HepG2 (cell line): ENCODE measurements around the gene CLIC4. TPM values are rescaled to one million over a fixed set of nuclear protein-coding genes. Genes with fewer than 3 reads are reported as not detected.

Source experiments
- ARHGAP35 ChIP-seq: sonication (generic); formaldehyde crosslinking; IDR thresholded peaks from 2 replicates; pipeline ENCODE4 v1.9.0; 2022; ENCODE audit warnings: mild to moderate bottlenecking, inconsistent platforms, moderate library complexity, missing genetic modification reagents, borderline replicate concordance
- EEA1 ChIP-seq: sonication (generic); formaldehyde crosslinking; IDR thresholded peaks from 2 replicates; pipeline ENCODE4 v1.5.1; 2020; ENCODE audit warnings: mild to moderate bottlenecking, missing genetic modification reagents, borderline replicate concordance
- FOXK2 ChIP-seq: fragments of 450-650 bp; IDR thresholded peaks from 2 replicates; pipeline ENCODE4 v1.6.1; 2016
- HES4 ChIP-seq: sonication (generic); formaldehyde crosslinking; IDR thresholded peaks from 2 replicates; pipeline ENCODE4 v1.9.0; 2021; ENCODE audit warnings: mild to moderate bottlenecking, missing genetic modification reagents, borderline replicate concordance
- HOXA3 ChIP-seq: sonication (generic); formaldehyde crosslinking; IDR thresholded peaks from 2 replicates; pipeline ENCODE4 v1.5.0; 2020; ENCODE audit warnings: missing genetic modification reagents
- MEF2D ChIP-seq: sonication (generic); formaldehyde crosslinking; IDR thresholded peaks from 2 replicates; pipeline ENCODE4 v1.5.1; 2020; ENCODE audit warnings: mild to moderate bottlenecking, missing genetic modification reagents
- SRF ChIP-seq: IDR thresholded peaks from 2 replicates; pipeline ENCODE4 v1.6.1; 2011; ENCODE audit warnings: mild to moderate bottlenecking, low read depth, low read length, moderate library complexity
- TOPORS ChIP-seq: sonication (generic); formaldehyde crosslinking; IDR thresholded peaks from 2 replicates; pipeline ENCODE4 v1.8.0; 2023; ENCODE audit warnings: mild to moderate bottlenecking, missing genetic modification reagents
- YY1 ChIP-seq: IDR thresholded peaks from 2 replicates; pipeline ENCODE4 v1.6.1; 2011; ENCODE audit warnings: low read length, low read depth, moderate library complexity, mild to moderate bottlenecking; ENCODE audit not compliant: insufficient read depth, insufficient replicate concordance
- ZNF121 ChIP-seq: sonication (generic); formaldehyde crosslinking; IDR thresholded peaks from 2 replicates; pipeline ENCODE4 v1.5.0; 2020; ENCODE audit warnings: mild to moderate bottlenecking, missing genetic modification reagents
- ZNF879 ChIP-seq: sonication (generic); formaldehyde crosslinking; IDR thresholded peaks from 2 replicates; pipeline ENCODE4 v1.8.1; 2023; ENCODE audit warnings: missing genetic modification reagents
- polyA plus RNA-seq, 8 experiments: library from polyadenylated mRNA; depleted of rRNA in 3 of 8; stranded (reverse) in 7 of 8; unstranded in 1 of 8; fragments of >200 nt; fragmentation: Illumina TruSeq in 4 of 8; extraction: Trizol in 4 of 8; gene quantifications; 2 replicates each; pipeline versions ENCODE4 v1.2.1 to v1.2.3, GENCODE V29; 2011 to 2016; ENCODE audit warnings: low read depth in 4 of 8, missing spikeins in 1 of 8, mixed read lengths in 1 of 8; ENCODE audit not compliant: insufficient read depth in 1 of 8
- total RNA-seq, 5 experiments: library from RNA; depleted of rRNA; stranded (reverse); fragments of >200 nt; fragmentation: Illumina TruSeq; extraction: Trizol; gene quantifications; 2 replicates each; pipeline ENCODE4 v1.2.3, GENCODE V29; 2016; ENCODE audit warnings: low read depth in 1 of 5
- TF ChIP-seq, protein P1 (sequence below): sonication (generic); formaldehyde crosslinking; IDR thresholded peaks from 2 replicates; pipeline ENCODE4 v1.4.0; 2020; ENCODE audit warnings: missing genetic modification reagents, low read depth, mild to moderate bottlenecking, borderline replicate concordance
- TF ChIP-seq, protein P2 (sequence below): sonication (generic); formaldehyde crosslinking; IDR thresholded peaks from 2 replicates; pipeline ENCODE4 v1.5.0; 2020; ENCODE audit warnings: mild to moderate bottlenecking, missing genetic modification reagents, moderate library complexity
- TF ChIP-seq, protein P3 (sequence below): sonication (generic); formaldehyde crosslinking; IDR thresholded peaks from 2 replicates; pipeline ENCODE4 v1.4.0; 2020; ENCODE audit warnings: missing genetic modification reagents
- TF ChIP-seq, protein P4 (sequence below): sonication (generic); formaldehyde crosslinking; conservative IDR thresholded peaks from 2 replicates; pipeline ENCODE4 v1.8.1; 2023; ENCODE audit warnings: missing genetic modification reagents
- TF ChIP-seq, protein P5 (sequence below): sonication (generic); formaldehyde crosslinking; IDR thresholded peaks from 2 replicates; pipeline ENCODE4 v1.5.0; 2020; ENCODE audit warnings: mild to moderate bottlenecking, missing genetic modification reagents

The CLIC4 gene
- total and polyA plus RNA-seq, 2 of the 13 experiments (the other 11 are each of a cell fraction or from before 2014, with no cell fraction given) = 23.3 to 77.4 TPM

DNA sequence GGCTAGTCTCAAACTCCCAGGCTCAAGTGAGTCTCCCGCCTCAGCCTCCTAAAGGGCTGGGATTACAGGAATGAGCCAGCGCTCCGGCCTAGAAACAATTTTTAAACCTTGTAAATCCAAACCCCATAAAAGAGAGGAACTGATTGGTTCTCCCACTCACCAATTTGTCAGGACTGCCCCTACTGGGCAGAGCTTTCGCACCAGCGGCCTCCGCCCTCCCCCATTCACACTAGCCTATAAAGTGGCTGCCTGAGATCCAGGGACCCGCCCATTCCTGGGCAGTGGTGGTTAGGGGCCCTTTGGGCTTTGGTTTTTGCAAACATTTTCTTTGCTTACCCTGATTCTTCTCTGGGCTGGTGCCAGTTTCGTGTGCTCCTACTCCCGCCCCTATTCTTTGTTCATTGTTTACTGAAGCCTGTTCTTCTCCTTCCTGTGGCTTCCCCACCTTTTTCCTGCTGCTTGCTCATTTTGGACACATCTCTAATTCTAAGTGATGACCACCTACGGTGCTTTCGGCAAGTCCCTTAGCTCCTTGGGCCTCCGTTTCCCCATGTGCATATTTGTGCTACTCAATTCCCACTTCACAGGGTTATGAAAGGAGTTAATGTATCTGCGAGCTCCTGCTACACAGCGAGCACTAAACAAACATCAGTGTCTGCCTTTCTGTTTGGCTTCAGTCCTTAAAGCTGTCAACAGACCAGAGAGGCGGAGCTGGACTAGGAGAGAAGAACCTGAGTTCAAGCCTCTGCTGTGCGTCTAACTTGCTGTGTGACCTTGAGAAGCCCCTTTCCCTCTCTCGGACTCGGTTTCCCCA, 39.8 kb upstream of the CLIC4 start (continued):
- TF ChIP-seq, protein P1, sequence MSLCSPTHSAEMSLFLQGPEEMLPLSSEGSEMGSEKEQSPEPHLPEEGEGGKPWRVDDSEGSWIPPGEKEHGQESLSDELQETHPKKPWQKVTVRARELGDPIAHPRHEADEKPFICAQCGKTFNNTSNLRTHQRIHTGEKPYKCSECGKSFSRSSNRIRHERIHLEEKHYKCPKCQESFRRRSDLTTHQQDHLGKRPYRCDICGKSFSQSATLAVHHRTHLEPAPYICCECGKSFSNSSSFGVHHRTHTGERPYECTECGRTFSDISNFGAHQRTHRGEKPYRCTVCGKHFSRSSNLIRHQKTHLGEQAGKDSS (CRISPR knock-in tag) = no peak
- TF ChIP-seq ZNF879 (CRISPR knock-in tag) = no peak
- TF ChIP-seq SRF = no peak
- TF ChIP-seq TOPORS (CRISPR knock-in tag) = no peak
- TF ChIP-seq EEA1 (CRISPR knock-in tag) = no peak
- TF ChIP-seq MEF2D = no peak
- TF ChIP-seq ARHGAP35 (CRISPR knock-in tag) = no peak
- TF ChIP-seq FOXK2 = peak; percentile 65; the same call in 1 of the 2 replicates
- TF ChIP-seq, protein P2, sequence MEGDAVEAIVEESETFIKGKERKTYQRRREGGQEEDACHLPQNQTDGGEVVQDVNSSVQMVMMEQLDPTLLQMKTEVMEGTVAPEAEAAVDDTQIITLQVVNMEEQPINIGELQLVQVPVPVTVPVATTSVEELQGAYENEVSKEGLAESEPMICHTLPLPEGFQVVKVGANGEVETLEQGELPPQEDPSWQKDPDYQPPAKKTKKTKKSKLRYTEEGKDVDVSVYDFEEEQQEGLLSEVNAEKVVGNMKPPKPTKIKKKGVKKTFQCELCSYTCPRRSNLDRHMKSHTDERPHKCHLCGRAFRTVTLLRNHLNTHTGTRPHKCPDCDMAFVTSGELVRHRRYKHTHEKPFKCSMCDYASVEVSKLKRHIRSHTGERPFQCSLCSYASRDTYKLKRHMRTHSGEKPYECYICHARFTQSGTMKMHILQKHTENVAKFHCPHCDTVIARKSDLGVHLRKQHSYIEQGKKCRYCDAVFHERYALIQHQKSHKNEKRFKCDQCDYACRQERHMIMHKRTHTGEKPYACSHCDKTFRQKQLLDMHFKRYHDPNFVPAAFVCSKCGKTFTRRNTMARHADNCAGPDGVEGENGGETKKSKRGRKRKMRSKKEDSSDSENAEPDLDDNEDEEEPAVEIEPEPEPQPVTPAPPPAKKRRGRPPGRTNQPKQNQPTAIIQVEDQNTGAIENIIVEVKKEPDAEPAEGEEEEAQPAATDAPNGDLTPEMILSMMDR (CRISPR knock-in tag) = no peak
- TF ChIP-seq, protein P3, sequence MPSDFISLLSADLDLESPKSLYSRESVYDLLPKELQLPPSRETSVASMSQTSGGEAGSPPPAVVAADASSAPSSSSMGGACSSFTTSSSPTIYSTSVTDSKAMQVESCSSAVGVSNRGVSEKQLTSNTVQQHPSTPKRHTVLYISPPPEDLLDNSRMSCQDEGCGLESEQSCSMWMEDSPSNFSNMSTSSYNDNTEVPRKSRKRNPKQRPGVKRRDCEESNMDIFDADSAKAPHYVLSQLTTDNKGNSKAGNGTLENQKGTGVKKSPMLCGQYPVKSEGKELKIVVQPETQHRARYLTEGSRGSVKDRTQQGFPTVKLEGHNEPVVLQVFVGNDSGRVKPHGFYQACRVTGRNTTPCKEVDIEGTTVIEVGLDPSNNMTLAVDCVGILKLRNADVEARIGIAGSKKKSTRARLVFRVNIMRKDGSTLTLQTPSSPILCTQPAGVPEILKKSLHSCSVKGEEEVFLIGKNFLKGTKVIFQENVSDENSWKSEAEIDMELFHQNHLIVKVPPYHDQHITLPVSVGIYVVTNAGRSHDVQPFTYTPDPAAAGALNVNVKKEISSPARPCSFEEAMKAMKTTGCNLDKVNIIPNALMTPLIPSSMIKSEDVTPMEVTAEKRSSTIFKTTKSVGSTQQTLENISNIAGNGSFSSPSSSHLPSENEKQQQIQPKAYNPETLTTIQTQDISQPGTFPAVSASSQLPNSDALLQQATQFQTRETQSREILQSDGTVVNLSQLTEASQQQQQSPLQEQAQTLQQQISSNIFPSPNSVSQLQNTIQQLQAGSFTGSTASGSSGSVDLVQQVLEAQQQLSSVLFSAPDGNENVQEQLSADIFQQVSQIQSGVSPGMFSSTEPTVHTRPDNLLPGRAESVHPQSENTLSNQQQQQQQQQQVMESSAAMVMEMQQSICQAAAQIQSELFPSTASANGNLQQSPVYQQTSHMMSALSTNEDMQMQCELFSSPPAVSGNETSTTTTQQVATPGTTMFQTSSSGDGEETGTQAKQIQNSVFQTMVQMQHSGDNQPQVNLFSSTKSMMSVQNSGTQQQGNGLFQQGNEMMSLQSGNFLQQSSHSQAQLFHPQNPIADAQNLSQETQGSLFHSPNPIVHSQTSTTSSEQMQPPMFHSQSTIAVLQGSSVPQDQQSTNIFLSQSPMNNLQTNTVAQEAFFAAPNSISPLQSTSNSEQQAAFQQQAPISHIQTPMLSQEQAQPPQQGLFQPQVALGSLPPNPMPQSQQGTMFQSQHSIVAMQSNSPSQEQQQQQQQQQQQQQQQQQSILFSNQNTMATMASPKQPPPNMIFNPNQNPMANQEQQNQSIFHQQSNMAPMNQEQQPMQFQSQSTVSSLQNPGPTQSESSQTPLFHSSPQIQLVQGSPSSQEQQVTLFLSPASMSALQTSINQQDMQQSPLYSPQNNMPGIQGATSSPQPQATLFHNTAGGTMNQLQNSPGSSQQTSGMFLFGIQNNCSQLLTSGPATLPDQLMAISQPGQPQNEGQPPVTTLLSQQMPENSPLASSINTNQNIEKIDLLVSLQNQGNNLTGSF (CRISPR knock-in tag) = no peak
- no peak for TF ChIP-seq HES4
- TF ChIP-seq, protein P4, sequence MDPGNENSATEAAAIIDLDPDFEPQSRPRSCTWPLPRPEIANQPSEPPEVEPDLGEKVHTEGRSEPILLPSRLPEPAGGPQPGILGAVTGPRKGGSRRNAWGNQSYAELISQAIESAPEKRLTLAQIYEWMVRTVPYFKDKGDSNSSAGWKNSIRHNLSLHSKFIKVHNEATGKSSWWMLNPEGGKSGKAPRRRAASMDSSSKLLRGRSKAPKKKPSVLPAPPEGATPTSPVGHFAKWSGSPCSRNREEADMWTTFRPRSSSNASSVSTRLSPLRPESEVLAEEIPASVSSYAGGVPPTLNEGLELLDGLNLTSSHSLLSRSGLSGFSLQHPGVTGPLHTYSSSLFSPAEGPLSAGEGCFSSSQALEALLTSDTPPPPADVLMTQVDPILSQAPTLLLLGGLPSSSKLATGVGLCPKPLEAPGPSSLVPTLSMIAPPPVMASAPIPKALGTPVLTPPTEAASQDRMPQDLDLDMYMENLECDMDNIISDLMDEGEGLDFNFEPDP (CRISPR knock-in tag) = no peak
- TF ChIP-seq YY1 = no peak
- peak; percentile 94; the same call in 1 of the 2 replicates for TF ChIP-seq ZNF121 (CRISPR knock-in tag)
- TF ChIP-seq HOXA3 (CRISPR knock-in tag) = peak; percentile 8
- TF ChIP-seq, protein P5, sequence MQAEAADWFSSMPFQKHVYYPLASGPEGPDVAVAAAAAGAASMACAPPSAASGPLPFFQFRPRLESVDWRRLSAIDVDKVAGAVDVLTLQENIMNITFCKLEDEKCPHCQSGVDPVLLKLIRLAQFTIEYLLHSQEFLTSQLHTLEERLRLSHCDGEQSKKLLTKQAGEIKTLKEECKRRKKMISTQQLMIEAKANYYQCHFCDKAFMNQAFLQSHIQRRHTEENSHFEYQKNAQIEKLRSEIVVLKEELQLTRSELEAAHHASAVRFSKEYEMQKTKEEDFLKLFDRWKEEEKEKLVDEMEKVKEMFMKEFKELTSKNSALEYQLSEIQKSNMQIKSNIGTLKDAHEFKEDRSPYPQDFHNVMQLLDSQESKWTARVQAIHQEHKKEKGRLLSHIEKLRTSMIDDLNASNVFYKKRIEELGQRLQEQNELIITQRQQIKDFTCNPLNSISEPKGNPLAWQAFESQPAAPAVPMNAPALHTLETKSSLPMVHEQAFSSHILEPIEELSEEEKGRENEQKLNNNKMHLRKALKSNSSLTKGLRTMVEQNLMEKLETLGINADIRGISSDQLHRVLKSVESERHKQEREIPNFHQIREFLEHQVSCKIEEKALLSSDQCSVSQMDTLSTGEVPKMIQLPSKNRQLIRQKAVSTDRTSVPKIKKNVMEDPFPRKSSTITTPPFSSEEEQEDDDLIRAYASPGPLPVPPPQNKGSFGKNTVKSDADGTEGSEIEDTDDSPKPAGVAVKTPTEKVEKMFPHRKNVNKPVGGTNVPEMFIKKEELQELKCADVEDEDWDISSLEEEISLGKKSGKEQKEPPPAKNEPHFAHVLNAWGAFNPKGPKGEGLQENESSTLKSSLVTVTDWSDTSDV = no peak
